ENCODE results near the gene STARD13. TPM values are rescaled to one million over a fixed set of nuclear protein-coding genes. Genes with fewer than 3 reads are reported as not detected.

STARD13 gene
- total RNA-seq, 4 donors from 2014 or later, result 31.1 to 63.4 (median 38.9) TPM

- no peak for DNase-seq (ENCODE audit: low spot score)
- TF ChIP-seq CTCF (IDR thresholded peaks at IDR 0.05), result no peak
- no peak for ATAC-seq (ENCODE audit: low FRiP score)
These were observed 134.9 kb downstream of the STARD13 start for GRCh38 chr13:33150662-33151061.

GRCh38 chr13:33150126-33150525, 135.4 kb downstream of the STARD13 start:
- TF ChIP-seq CTCF (IDR thresholded peaks at IDR 0.05), result no peak
- no peak for ATAC-seq (ENCODE audit: low FRiP score)
- DNase-seq (ENCODE audit: low spot score), result no peak

- ATAC-seq (ENCODE audit: low FRiP score) (no peak), DNase-seq (ENCODE audit: low spot score) (no peak)
- no peak for TF ChIP-seq CTCF (IDR thresholded peaks at IDR 0.05)
These were observed 137.7 kb downstream of the STARD13 start for GRCh38 chr13:33147832-33148231.

GRCh38 chr13:33146843-33147611, 138.5 kb downstream of the STARD13 start:
- DNase-seq (ENCODE audit: low spot score), result no peak
- no peak for TF ChIP-seq CTCF (IDR thresholded peaks at IDR 0.05)
- ATAC-seq (ENCODE audit: low FRiP score), result no peak

GRCh38 chr13:33145667-33146066, 139.9 kb downstream of the STARD13 start:
- TF ChIP-seq CTCF (IDR thresholded peaks at IDR 0.05), result no peak
- ATAC-seq (ENCODE audit: low FRiP score), result no peak
- no peak for DNase-seq (ENCODE audit: low spot score)

GRCh38 chr13:33144358-33144784, 141.2 kb downstream of the STARD13 start:
- no peak for TF ChIP-seq CTCF (IDR thresholded peaks at IDR 0.05)
- DNase-seq (ENCODE audit: low spot score) (no peak), ATAC-seq (ENCODE audit: low FRiP score) (no peak)

Measured in omental fat pad (tissue), 4 donors.